HG02870 (cell line): ENCODE results near the gene STYXL2.

Experiments
- ATAC-seq: cut with Tn5 transposase; IDR thresholded peaks from one replicate; pipeline ENCODE4 v1.9.1; 2021; ENCODE audit warnings: mild to moderate bottlenecking, moderate library complexity; ENCODE audit not compliant: unreplicated experiment

Gene STYXL2

GRCh38 chr1:167093846-167094516, at the start of gene STYXL2:
Gene STYXL2, plus strand, starts transcription at chr1:167094075. Its CDS starts 775 bp downstream, at chr1:167094850.
- no peak for ATAC-seq

DNA sequence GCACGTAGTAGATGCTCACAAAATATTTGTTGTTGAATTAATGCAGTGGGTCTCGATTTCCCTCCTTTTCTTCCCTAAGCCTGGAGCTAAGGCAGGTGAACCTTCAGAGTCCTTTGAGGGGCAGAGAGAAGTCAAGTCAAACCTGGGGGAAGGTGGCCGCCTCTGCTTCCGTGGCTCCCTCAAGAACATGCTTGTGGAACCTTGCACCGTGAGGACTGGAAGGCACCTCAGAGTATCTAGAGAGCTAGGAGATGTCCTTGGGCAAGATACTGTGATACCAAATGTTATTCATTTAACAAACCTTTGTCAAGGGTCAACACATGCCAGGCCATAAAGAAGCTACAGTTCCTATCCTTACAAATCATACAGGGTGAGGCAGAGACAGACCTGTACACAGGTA, 42.0 kb upstream of the STYXL2 start:
- no peak for ATAC-seq

GRCh38 chr1:167052389-167052788, 41.5 kb upstream of the STYXL2 start:
- no peak for ATAC-seq

GRCh38 chr1:167054531-167054930, 39.3 kb upstream of the STYXL2 start:
- ATAC-seq: no peak

GRCh38 chr1:167054946-167055630, 38.8 kb upstream of the STYXL2 start:
- ATAC-seq: no peak

- ATAC-seq: no peak
These were observed 37.2 kb upstream of the STYXL2 start for GRCh38 chr1:167056529-167057231.

DNA sequence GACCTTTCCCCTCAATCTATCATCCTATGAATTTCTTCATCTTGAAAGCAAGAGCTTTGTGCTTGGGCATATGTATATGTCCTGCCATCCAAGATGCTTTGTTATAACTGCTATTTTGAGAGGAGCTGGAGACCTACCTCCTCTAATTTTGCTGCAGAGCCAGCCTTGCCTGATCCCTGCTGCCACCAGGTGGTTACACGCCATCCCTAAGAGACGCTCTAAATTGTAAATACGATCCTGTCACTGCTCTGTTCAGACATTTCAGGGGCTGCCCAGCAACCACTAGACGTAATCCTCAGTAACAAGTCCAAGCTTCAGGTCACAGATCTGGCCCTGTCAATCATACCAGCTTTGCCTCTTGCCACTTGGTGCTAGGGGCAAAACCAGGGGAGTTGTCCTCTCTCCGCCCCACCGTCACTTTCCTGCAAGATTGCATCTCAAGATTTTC, 36.6 kb upstream of the STYXL2 start:
- no peak for ATAC-seq

DNA sequence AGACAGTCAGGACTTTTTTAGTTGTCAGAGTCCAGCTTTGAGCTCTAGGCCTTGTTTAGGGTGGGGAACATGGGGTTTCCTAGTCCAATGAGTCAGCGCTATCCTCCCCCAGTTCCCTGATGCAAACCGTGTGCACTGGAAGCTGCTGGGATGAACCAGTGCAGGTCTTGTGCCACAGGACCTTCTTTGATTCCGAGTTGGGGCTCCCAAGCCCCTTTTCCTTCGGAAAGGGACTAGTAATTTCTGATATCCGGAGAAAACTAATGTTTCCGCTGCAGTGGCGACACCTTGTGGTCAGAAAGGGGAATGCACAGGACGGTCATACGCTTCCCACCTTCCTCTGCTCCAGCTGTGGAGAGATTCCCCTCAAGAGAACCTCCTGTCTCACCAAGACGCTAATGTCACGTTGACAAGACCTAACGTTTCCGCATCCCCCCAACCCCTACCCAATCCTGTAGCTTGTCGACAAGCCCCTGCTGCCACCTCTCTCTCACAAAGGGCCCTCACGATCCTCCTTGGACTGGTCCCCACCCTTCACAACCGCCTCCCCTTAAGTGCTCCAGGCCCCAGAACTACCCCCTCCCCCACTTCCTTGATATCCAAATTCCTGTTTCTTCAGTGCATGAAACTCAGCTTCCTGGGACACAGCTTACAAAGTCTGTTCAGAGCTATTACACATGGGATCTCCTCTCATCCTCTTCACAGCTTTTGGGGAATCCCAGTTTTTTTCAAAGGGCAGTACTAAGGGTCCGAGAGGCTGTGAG, 34.6 kb upstream of the STYXL2 start:
- ATAC-seq: peak; percentile 51

- ATAC-seq: no peak
These were observed 34.1 kb upstream of the STYXL2 start for GRCh38 chr1:167059809-167060107.

- ATAC-seq: no peak
These were observed 33.5 kb upstream of the STYXL2 start for GRCh38 chr1:167060141-167061072.

- ATAC-seq: no peak
These were observed 32.8 kb upstream of the STYXL2 start for GRCh38 chr1:167061073-167061464.

GRCh38 chr1:167064621-167065020, 29.3 kb upstream of the STYXL2 start:
- ATAC-seq: no peak

DNA sequence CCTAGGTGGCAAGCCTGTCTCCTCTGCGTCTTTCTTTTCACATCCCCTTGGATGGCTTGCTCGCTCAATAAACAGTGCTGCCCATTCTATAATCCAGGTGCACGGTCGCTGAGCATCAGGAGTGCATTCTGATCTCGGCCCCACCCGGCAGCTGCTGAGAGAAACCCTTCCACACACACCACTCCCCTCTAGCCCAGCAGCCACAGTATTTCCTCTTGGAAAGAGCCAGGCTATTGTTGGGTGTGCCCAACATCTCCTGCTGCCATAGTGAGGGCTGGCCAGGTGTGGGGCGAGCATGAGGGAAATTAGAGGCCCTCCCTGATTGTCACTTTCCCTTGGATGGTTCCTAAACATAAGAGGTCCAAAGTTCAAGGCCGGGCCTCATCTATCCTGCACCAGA, 28.4 kb upstream of the STYXL2 start:
- no peak for ATAC-seq

GRCh38 chr1:167066333-167067122, 27.3 kb upstream of the STYXL2 start:
- no peak for ATAC-seq

- ATAC-seq: no peak
These were observed 26.0 kb upstream of the STYXL2 start for GRCh38 chr1:167067904-167068303.

DNA sequence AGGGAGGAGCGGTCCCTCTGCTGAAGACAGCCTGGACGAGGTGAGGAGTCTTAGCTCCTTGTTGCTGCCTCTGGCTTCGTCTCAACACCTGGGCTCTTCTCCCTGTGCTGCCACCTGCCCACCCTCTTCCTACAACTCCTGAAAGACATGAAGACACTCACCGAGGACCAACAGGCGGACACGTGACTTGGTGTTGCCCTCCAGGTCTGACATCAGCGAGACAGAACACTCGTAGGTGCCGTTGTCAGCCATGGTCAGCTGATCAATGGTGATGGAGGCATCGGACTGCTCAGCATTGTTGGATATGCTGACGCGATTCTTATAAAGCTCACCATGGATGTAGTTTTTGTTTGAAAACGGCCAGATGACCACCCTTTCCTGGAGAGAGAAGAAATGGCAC, 25.1 kb upstream of the STYXL2 start:
- ATAC-seq: no peak

DNA sequence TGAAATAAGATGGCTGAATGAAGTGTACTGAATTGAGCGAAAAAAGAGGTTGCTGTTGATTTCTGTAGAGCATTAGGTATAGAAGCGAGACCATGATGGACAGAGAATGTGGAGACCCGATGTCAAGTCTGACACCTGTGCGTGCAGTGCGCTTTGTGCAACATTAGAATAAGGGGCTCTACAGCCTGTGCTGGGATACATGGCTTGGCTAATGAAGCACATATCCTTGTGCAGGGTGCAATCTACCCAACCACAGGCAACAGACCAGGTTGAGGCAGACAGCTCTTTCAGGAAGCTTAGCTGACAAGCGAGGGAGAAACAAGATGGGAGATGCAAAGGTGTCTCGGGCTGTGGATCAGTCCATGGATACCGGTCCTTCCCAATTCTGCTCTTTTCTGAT, 22.6 kb upstream of the STYXL2 start:
- ATAC-seq: no peak

DNA sequence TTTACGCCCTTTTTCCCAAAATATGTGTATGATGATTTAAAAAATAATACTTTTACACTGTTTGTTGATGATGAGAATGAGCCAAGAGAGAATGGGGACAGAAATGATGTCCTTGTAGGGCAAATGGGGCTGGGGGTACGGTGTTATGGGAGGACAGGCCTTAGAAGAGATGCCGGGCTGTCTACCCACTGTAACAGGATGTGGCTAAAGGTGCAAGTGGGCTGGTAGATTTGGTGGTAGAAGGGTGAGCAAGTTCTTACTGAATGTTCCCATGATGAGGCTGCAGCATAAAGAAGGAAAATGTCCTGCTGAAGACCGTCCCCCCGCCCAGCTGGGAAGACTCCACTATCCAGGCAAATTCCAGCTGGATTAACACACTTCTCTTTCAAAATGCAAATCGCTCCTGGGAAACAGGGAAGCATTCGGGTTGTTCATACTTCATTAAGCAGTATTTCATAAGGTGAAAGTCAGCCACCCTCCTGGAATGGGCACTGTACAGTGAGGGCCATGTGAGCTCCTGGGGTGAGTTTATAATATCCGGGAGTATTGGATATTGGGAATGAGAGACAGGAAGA, 17.7 kb upstream of the STYXL2 start:
- ATAC-seq: no peak
